ENCODE data around the gene SVIL.

DNA sequence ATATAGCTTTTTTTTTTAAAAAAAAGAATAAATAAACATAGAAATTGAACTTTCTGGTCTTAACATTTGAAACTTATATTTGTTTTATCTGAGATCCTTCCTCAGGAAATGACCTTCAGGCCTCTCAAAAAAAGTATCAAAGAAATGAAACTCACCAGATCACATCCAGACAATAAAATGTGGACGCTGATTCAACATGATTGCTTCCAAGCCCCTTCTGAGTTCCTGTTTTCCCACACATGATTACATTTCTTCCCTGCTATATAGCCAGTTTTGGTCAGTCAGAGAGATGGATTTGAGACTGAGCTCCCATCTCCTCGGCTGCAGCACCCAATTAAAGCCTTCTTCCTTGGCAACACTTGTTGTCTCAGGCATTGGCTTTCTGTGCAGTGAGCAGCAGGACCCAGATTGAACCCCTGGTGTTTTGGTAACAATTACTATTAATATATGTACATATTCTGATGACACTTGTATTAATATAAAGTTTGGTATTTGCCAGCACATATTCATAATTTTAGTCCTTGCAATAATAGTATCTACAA, 21.8 kb upstream of the SVIL start:
- TF ChIP-seq, protein P1, sequence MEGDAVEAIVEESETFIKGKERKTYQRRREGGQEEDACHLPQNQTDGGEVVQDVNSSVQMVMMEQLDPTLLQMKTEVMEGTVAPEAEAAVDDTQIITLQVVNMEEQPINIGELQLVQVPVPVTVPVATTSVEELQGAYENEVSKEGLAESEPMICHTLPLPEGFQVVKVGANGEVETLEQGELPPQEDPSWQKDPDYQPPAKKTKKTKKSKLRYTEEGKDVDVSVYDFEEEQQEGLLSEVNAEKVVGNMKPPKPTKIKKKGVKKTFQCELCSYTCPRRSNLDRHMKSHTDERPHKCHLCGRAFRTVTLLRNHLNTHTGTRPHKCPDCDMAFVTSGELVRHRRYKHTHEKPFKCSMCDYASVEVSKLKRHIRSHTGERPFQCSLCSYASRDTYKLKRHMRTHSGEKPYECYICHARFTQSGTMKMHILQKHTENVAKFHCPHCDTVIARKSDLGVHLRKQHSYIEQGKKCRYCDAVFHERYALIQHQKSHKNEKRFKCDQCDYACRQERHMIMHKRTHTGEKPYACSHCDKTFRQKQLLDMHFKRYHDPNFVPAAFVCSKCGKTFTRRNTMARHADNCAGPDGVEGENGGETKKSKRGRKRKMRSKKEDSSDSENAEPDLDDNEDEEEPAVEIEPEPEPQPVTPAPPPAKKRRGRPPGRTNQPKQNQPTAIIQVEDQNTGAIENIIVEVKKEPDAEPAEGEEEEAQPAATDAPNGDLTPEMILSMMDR (IDR thresholded peaks at IDR 0.05; ENCODE audit: low read length) = no peak
- TF ChIP-seq EZH2 (optimal IDR thresholded peaks at IDR 0.05; ENCODE audit: low read depth, low read length) (no peak), EZH2phosphoT487 (IDR thresholded peaks at IDR 0.05; ENCODE audit: low read length) (no peak)

Measured in MM.1S (cell line).